Measurements from ENCODE around the gene VPS37B. TPM values are rescaled to one million over a fixed set of nuclear protein-coding genes. Genes with fewer than 3 reads are reported as not detected.

VPS37B gene
- total RNA-seq, 1 experiment from 2014 or later: 18.1 TPM

DNA sequence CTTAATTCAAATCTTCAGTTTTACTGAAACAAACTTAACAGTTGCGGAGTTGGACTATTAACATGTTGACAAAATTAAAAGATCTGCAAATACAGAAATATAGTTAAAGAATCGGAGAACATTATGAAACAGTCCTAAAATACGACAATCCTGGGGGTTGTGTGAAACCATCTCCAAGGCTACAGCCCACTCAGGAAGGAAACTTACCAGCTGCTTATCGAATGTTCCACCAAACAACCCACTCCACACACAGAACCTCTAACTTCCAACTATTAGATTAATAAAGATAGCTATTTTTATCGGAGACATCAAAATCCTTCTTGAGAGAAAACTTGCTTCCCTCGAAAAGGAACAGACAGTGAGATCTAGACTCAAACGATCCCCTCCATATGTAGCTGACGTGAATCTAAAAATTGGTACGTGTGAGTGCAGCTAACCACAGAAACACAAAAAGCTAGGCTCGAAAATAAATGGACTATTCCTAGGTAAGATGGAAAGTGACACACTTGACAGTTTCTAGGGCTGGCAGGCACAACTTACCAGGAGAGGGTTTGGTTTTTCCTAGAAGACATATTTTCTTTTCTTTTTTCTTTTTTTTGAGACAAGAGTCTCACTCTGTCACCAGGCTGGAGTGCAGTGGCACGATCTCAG is 12.9 kb downstream of the VPS37B start:
- no peak overlapping the region for H3K4me3 Mint-ChIP-seq
- H3K4me1 Mint-ChIP-seq: peaks cover 25% of the 10 kb centered on the region
- H3K27ac Mint-ChIP-seq: no peak overlapping the region
- H3K27me3 Mint-ChIP-seq (ENCODE audit: low read depth): peaks cover 95% of the 10 kb centered on the region
- DNase-seq (ENCODE audit: low spot score): no peak
- CTCF ChIA-PET: interaction anchor here (1.1 to 2.0 kb wide), 5 partner anchors 11 to 106 kb away, joined by 3 to 6 read pairs (median 3); no protein-coding TSS in a partner anchor
- ATAC-seq: no peak
- H3K36me3 Mint-ChIP-seq: no peaks in the 10 kb centered on the region
- POLR2A ChIA-PET: no interaction called here
- H3K9me3 Mint-ChIP-seq: no peaks in the 10 kb centered on the region
- TF ChIP-seq ATF2 (CRISPR knock-in tag; IDR thresholded peaks at IDR 0.05; ENCODE audit: borderline replicate concordance, low read depth): no peak
- no peak for TF ChIP-seq ATF3 (CRISPR knock-in tag; conservative IDR thresholded peaks at IDR 0.05)
- no peak for TF ChIP-seq STAT6 (CRISPR knock-in tag; conservative IDR thresholded peaks at IDR 0.05; ENCODE audit: low read depth)
- TF ChIP-seq GABPB1 (CRISPR knock-in tag; IDR thresholded peaks at IDR 0.05): no peak
- TF ChIP-seq PRRX2 (CRISPR knock-in tag; IDR thresholded peaks at IDR 0.05): no peak
- TF ChIP-seq RORB (CRISPR knock-in tag; IDR thresholded peaks at IDR 0.05): no peak
- TF ChIP-seq MXD4 (CRISPR knock-in tag; IDR thresholded peaks at IDR 0.05; ENCODE audit: borderline replicate concordance): no peak
- no peak for TF ChIP-seq SMAD4 (CRISPR knock-in tag; IDR thresholded peaks at IDR 0.05)
- no peak for TF ChIP-seq MYBL2 (CRISPR knock-in tag; IDR thresholded peaks at IDR 0.05)
- no peak for TF ChIP-seq GTF2I (CRISPR knock-in tag; conservative IDR thresholded peaks at IDR 0.05)
- TF ChIP-seq IRF2 (CRISPR knock-in tag; IDR thresholded peaks at IDR 0.05; ENCODE audit: borderline replicate concordance, low read depth): no peak
- no peak for TF ChIP-seq ARID4B (CRISPR knock-in tag; IDR thresholded peaks at IDR 0.05; ENCODE audit: borderline replicate concordance)
- no peak for TF ChIP-seq ZNF232 (CRISPR knock-in tag; IDR thresholded peaks at IDR 0.05)
- TF ChIP-seq MAX (CRISPR knock-in tag; IDR thresholded peaks at IDR 0.05): no peak
- no peak for TF ChIP-seq CBFB (CRISPR knock-in tag; IDR thresholded peaks at IDR 0.05; ENCODE audit: low read depth)
- no peak for TF ChIP-seq FOXP1 (CRISPR knock-in tag; IDR thresholded peaks at IDR 0.05; ENCODE audit: borderline replicate concordance)
- TF ChIP-seq, protein P1, sequence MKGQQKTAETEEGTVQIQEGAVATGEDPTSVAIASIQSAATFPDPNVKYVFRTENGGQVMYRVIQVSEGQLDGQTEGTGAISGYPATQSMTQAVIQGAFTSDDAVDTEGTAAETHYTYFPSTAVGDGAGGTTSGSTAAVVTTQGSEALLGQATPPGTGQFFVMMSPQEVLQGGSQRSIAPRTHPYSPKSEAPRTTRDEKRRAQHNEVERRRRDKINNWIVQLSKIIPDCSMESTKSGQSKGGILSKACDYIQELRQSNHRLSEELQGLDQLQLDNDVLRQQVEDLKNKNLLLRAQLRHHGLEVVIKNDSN (CRISPR knock-in tag; IDR thresholded peaks at IDR 0.05): no peak
- no peak for TF ChIP-seq NFYB (CRISPR knock-in tag; conservative IDR thresholded peaks at IDR 0.05; ENCODE audit: low read depth)
- TF ChIP-seq ZBTB21 (CRISPR knock-in tag; IDR thresholded peaks at IDR 0.05; ENCODE audit: borderline replicate concordance): no peak
- TF ChIP-seq ZNF425 (CRISPR knock-in tag; conservative IDR thresholded peaks at IDR 0.05): no peak
